HEK293 (cell line): ENCODE results near the gene LMF1.
A peak's percentile ranks its signal among the peaks of the same experiment; 100 is the strongest.

Experiments
- EGR2 ChIP-seq: fragments of 450-650 bp; formaldehyde crosslinking; IDR thresholded peaks from 2 replicates; pipeline ENCODE4 v1.5.1; 2016; ENCODE audit warnings: low read depth, missing biosample characterization, missing genetic modification characterization
- GLIS2 ChIP-seq: fragments of 450-650 bp; formaldehyde crosslinking; IDR thresholded peaks from 2 replicates; pipeline ENCODE4 v1.5.1; 2016; ENCODE audit warnings: missing biosample characterization, missing genetic modification characterization
- REPIN1 ChIP-seq: fragments of 450-650 bp; formaldehyde crosslinking; IDR thresholded peaks from 2 replicates; pipeline ENCODE4 v1.5.1; 2017; ENCODE audit warnings: missing biosample characterization, missing genetic modification characterization, low read depth
- ZBTB1 ChIP-seq: fragments of 450-650 bp; formaldehyde crosslinking; IDR thresholded peaks from 2 replicates; pipeline ENCODE4 v1.5.1; 2016; ENCODE audit warnings: missing biosample characterization, missing genetic modification characterization
- ZBTB20 ChIP-seq: fragments of 450-650 bp; formaldehyde crosslinking; IDR thresholded peaks from 2 replicates; pipeline ENCODE4 v1.5.1; 2016; ENCODE audit warnings: missing biosample characterization, missing genetic modification characterization
- ZBTB8A ChIP-seq: fragments of 450-650 bp; formaldehyde crosslinking; IDR thresholded peaks from 2 replicates; pipeline ENCODE4 v1.5.1; 2016; ENCODE audit warnings: missing biosample characterization, missing genetic modification characterization
- ZNF121 ChIP-seq: fragments of 450-650 bp; formaldehyde crosslinking; IDR thresholded peaks from 2 replicates; pipeline ENCODE4 v1.5.1; 2016; ENCODE audit warnings: missing biosample characterization, missing genetic modification characterization
- ZNF155 ChIP-seq: fragments of 450-650 bp; formaldehyde crosslinking; IDR thresholded peaks from 2 replicates; pipeline ENCODE4 v1.5.1; 2016; ENCODE audit warnings: missing biosample characterization, missing genetic modification characterization
- ZNF2 ChIP-seq: fragments of 450-650 bp; formaldehyde crosslinking; IDR thresholded peaks from 2 replicates; pipeline ENCODE4 v1.5.1; 2016; ENCODE audit warnings: missing biosample characterization, missing genetic modification characterization
- ZNF214 ChIP-seq: fragments of 450-650 bp; formaldehyde crosslinking; IDR thresholded peaks from 2 replicates; pipeline ENCODE4 v1.5.1; 2017; ENCODE audit warnings: missing biosample characterization, mild to moderate bottlenecking, missing genetic modification characterization, borderline replicate concordance
- ZNF24 ChIP-seq: fragments of 450-650 bp; formaldehyde crosslinking; IDR thresholded peaks from 2 replicates; pipeline ENCODE4 v1.5.1; 2016; ENCODE audit warnings: missing biosample characterization, missing genetic modification characterization
- ZNF292 ChIP-seq: fragments of 450-650 bp; formaldehyde crosslinking; IDR thresholded peaks from 2 replicates; pipeline ENCODE4 v1.5.1; 2016; ENCODE audit warnings: low read depth, missing biosample characterization, missing genetic modification characterization, borderline replicate concordance
- ZNF324 ChIP-seq: fragments of 450-650 bp; formaldehyde crosslinking; IDR thresholded peaks from 2 replicates; pipeline ENCODE4 v1.5.1; 2016; ENCODE audit warnings: missing biosample characterization, missing genetic modification characterization
- ZNF341 ChIP-seq: fragments of 450-650 bp; formaldehyde crosslinking; IDR thresholded peaks from 2 replicates; pipeline ENCODE4; 2016; ENCODE audit warnings: low read depth, missing biosample characterization, missing genetic modification characterization
- ZNF555 ChIP-seq: fragments of 450-650 bp; formaldehyde crosslinking; conservative IDR thresholded peaks from 2 replicates; pipeline ENCODE4 v1.5.1; 2017; ENCODE audit warnings: missing biosample characterization, mild to moderate bottlenecking, missing genetic modification characterization, inconsistent platforms
- ZNF560 ChIP-seq: fragments of 450-650 bp; formaldehyde crosslinking; IDR thresholded peaks from 2 replicates; pipeline ENCODE4 v1.5.1; 2017; ENCODE audit warnings: missing biosample characterization, missing genetic modification characterization, borderline replicate concordance
- ZNF629 ChIP-seq: fragments of 450-650 bp; formaldehyde crosslinking; IDR thresholded peaks from 2 replicates; pipeline ENCODE4 v1.5.1; 2017; ENCODE audit warnings: missing biosample characterization, missing genetic modification characterization
- ZNF747 ChIP-seq: fragments of 450-650 bp; formaldehyde crosslinking; IDR thresholded peaks from 2 replicates; pipeline ENCODE4 v1.5.1; 2016; ENCODE audit warnings: missing biosample characterization, missing genetic modification characterization
- TF ChIP-seq, protein P1 (sequence below): fragments of 450-650 bp; IDR thresholded peaks from 2 replicates; pipeline ENCODE4 v1.5.1; 2018; ENCODE audit warnings: missing biosample characterization, missing genetic modification characterization
- TF ChIP-seq, protein P2 (sequence below): fragments of 450-650 bp; formaldehyde crosslinking; optimal IDR thresholded peaks from 2 replicates; pipeline ENCODE3; 2016; ENCODE audit warnings: missing biosample characterization, mild to moderate bottlenecking, missing genetic modification characterization
- TF ChIP-seq, protein P3 (sequence below): fragments of 450-650 bp; formaldehyde crosslinking; IDR thresholded peaks from 2 replicates; pipeline ENCODE4 v1.5.1; 2017; ENCODE audit warnings: missing biosample characterization, missing genetic modification characterization
- TF ChIP-seq, protein P4 (sequence below): fragments of 450-650 bp; formaldehyde crosslinking; IDR thresholded peaks from 2 replicates; pipeline ENCODE4 v1.5.1; 2016; ENCODE audit warnings: missing biosample characterization, missing genetic modification characterization
- TF ChIP-seq, protein P5 (sequence below): fragments of 450-650 bp; formaldehyde crosslinking; IDR thresholded peaks from 2 replicates; pipeline ENCODE4 v1.5.1; 2017; ENCODE audit warnings: missing biosample characterization, missing genetic modification characterization
- TF ChIP-seq, protein P6 (sequence below): fragments of 450-650 bp; formaldehyde crosslinking; IDR thresholded peaks from 2 replicates; pipeline ENCODE4 v1.5.1; 2016; ENCODE audit warnings: missing biosample characterization, missing genetic modification characterization

LMF1 gene

DNA sequence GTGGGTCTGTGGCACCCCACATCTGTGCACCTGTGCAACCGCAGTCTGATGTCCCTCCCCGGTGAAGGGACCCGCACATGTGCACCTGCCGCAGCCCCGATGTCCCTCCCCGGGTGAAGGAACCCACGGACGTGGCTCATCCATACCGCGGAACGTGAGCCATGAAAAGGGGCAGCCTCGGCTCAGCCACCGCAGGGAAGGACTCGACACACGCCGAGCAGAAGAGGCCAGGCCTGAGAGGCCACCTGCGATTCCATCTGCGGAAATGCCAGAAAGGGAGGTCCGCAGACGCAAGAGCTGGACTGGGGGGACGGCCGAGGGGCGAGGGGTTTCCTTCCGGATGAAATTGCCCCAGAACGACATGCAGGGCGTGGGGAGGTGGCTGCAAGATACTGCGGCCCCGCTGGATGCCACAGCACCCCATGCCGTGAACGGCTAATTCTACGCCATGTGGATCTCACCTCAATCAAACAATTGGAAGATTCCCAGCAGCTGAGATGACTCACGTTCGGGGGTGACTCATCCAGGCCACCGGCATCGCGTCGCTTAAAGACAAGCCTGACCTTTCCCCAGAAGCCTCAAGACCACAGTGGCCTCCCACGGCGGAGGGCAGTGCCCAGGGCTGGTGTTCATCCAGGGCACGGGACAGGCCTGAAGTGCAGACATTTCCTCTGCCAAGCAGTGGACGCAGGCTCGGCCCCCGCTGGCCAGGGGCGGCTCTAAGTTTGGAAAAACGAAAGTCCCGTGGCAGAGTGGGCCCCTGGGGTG is 31.8 kb upstream of the LMF1 start (continued):
- TF ChIP-seq, protein P1, sequence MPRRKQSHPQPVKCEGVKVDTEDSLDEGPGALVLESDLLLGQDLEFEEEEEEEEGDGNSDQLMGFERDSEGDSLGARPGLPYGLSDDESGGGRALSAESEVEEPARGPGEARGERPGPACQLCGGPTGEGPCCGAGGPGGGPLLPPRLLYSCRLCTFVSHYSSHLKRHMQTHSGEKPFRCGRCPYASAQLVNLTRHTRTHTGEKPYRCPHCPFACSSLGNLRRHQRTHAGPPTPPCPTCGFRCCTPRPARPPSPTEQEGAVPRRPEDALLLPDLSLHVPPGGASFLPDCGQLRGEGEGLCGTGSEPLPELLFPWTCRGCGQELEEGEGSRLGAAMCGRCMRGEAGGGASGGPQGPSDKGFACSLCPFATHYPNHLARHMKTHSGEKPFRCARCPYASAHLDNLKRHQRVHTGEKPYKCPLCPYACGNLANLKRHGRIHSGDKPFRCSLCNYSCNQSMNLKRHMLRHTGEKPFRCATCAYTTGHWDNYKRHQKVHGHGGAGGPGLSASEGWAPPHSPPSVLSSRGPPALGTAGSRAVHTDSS (tag by site-specific recombination) = no peak
- no peak for TF ChIP-seq ZNF292
- no peak for TF ChIP-seq ZNF747
- TF ChIP-seq ZNF24 (tag by site-specific recombination) = peak; percentile 77
- TF ChIP-seq, protein P2, sequence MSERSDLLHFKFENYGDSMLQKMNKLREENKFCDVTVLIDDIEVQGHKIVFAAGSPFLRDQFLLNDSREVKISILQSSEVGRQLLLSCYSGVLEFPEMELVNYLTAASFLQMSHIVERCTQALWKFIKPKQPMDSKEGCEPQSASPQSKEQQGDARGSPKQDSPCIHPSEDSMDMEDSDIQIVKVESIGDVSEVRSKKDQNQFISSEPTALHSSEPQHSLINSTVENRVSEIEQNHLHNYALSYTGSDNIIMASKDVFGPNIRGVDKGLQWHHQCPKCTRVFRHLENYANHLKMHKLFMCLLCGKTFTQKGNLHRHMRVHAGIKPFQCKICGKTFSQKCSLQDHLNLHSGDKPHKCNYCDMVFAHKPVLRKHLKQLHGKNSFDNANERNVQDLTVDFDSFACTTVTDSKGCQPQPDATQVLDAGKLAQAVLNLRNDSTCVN (tag by site-specific recombination) = no peak
- TF ChIP-seq ZNF341 (tag by site-specific recombination) = no peak
- no peak for TF ChIP-seq EGR2 (tag by site-specific recombination)
- TF ChIP-seq ZNF324 = peak; percentile 69; the same call in 1 of the 2 replicates
- no peak for TF ChIP-seq ZNF214 (tag by site-specific recombination)
- TF ChIP-seq ZBTB1 (tag by site-specific recombination) = no peak
- no peak for TF ChIP-seq ZBTB20 (tag by site-specific recombination)
- TF ChIP-seq, protein P3, sequence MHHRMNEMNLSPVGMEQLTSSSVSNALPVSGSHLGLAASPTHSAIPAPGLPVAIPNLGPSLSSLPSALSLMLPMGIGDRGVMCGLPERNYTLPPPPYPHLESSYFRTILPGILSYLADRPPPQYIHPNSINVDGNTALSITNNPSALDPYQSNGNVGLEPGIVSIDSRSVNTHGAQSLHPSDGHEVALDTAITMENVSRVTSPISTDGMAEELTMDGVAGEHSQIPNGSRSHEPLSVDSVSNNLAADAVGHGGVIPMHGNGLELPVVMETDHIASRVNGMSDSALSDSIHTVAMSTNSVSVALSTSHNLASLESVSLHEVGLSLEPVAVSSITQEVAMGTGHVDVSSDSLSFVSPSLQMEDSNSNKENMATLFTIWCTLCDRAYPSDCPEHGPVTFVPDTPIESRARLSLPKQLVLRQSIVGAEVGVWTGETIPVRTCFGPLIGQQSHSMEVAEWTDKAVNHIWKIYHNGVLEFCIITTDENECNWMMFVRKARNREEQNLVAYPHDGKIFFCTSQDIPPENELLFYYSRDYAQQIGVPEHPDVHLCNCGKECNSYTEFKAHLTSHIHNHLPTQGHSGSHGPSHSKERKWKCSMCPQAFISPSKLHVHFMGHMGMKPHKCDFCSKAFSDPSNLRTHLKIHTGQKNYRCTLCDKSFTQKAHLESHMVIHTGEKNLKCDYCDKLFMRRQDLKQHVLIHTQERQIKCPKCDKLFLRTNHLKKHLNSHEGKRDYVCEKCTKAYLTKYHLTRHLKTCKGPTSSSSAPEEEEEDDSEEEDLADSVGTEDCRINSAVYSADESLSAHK (tag by site-specific recombination) = no peak
- TF ChIP-seq ZNF155 (tag by site-specific recombination) = no peak
- TF ChIP-seq, protein P4, sequence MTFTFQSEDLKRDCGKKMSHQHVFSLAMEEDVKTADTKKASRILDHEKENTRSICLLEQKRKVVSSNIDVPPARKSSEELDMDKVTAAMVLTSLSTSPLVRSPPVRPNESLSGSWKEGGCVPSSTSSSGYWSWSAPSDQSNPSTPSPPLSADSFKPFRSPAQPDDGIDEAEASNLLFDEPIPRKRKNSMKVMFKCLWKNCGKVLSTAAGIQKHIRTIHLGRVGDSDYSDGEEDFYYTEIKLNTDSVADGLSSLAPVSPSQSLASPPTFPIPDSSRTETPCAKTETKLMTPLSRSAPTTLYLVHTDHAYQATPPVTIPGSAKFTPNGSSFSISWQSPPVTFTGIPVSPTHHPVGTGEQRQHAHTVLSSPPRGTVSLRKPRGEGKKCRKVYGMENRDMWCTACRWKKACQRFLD (tag by site-specific recombination) = no peak
- no peak for TF ChIP-seq ZNF560 (tag by site-specific recombination)
- peak; percentile 25; the same call in 1 of the 2 replicates for TF ChIP-seq ZNF2 (tag by site-specific recombination)
- TF ChIP-seq GLIS2 (tag by site-specific recombination) = peak; percentile 63
- no peak for TF ChIP-seq ZBTB8A (tag by site-specific recombination)
- TF ChIP-seq, protein P5, sequence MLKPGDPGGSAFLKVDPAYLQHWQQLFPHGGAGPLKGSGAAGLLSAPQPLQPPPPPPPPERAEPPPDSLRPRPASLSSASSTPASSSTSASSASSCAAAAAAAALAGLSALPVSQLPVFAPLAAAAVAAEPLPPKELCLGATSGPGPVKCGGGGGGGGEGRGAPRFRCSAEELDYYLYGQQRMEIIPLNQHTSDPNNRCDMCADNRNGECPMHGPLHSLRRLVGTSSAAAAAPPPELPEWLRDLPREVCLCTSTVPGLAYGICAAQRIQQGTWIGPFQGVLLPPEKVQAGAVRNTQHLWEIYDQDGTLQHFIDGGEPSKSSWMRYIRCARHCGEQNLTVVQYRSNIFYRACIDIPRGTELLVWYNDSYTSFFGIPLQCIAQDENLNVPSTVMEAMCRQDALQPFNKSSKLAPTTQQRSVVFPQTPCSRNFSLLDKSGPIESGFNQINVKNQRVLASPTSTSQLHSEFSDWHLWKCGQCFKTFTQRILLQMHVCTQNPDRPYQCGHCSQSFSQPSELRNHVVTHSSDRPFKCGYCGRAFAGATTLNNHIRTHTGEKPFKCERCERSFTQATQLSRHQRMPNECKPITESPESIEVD = no peak
- no peak for TF ChIP-seq ZNF121
- no peak for TF ChIP-seq ZNF555
- TF ChIP-seq REPIN1 = no peak
- peak; percentile 79 for TF ChIP-seq ZNF629 (tag by site-specific recombination)
- TF ChIP-seq, protein P6, sequence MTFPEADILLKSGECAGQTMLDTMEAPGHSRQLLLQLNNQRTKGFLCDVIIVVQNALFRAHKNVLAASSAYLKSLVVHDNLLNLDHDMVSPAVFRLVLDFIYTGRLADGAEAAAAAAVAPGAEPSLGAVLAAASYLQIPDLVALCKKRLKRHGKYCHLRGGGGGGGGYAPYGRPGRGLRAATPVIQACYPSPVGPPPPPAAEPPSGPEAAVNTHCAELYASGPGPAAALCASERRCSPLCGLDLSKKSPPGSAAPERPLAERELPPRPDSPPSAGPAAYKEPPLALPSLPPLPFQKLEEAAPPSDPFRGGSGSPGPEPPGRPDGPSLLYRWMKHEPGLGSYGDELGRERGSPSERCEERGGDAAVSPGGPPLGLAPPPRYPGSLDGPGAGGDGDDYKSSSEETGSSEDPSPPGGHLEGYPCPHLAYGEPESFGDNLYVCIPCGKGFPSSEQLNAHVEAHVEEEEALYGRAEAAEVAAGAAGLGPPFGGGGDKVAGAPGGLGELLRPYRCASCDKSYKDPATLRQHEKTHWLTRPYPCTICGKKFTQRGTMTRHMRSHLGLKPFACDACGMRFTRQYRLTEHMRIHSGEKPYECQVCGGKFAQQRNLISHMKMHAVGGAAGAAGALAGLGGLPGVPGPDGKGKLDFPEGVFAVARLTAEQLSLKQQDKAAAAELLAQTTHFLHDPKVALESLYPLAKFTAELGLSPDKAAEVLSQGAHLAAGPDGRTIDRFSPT (tag by site-specific recombination) = peak; percentile 99
